GM12878 (cell line): ENCODE results near the gene ANKRD23. TPM values are rescaled to one million over a fixed set of nuclear protein-coding genes. Genes with fewer than 3 reads are reported as not detected.

Source experiments
- ATAC-seq: fragments of 200-7000 bp; cut with Tn5 transposase; 3 replicates; pipeline ENCODE4 v1.9.1; 2020; ENCODE audit warnings: mild to moderate bottlenecking, moderate library complexity
- BruUV-seq: library from RNA; stranded (reverse); fragments of 400-500 nt; replicated peaks from 2 replicates; lab custom pipeline; 2021; lab: Mats Ljungman, UMichigan
- CTCF ChIA-PET: fragments of 300-600 bp; sonication (Branson Sonifier 250); formaldehyde crosslinking; extraction: SDS; loops from one replicate; lab custom pipeline; 2021; ENCODE audit warnings: inconsistent platforms; lab: Yijun Ruan, JAX
- POLR2A ChIA-PET: fragments of 350-600 bp; formaldehyde crosslinking; extraction: SDS; loops from one replicate; lab custom pipeline; 2021; ENCODE audit warnings: inconsistent platforms; lab: Charles Lee
- RAD21 ChIA-PET: fragments of 300-600 bp; sonication (Branson Sonifier 250); formaldehyde crosslinking; loops from one replicate; lab custom pipeline; 2023; ENCODE audit warnings: antibody characterized with exemption; ENCODE audit not compliant: unreplicated experiment; lab: Charles Lee
- SMC1A ChIA-PET: fragments of 300-600 bp; sonication (Branson Sonifier 250); formaldehyde crosslinking; loops from one replicate; lab custom pipeline; 2023; ENCODE audit not compliant: unreplicated experiment, uncharacterized antibody; lab: Charles Lee
- DNase-seq: peaks from one replicate; pipeline ENCODE4 v3.0.0-alpha.2; 2011; ENCODE audit warnings: low read depth, low spot score
- FAIRE-seq: peaks from 3 replicates; lab custom pipeline; 2011; peaks lifted over from hg19 to GRCh38; lab: Jason Lieb, UNC
- H2AFZ ChIP-seq: 2 replicates; pipeline ENCODE4 v1.6.0; 2011; ENCODE audit warnings: low read depth, low read length, control low read depth; ENCODE audit not compliant: control insufficient read depth
- H3K27ac ChIP-seq: 2 replicates; pipeline ENCODE4 v1.5.1; 2011; ENCODE audit warnings: control low read depth; ENCODE audit not compliant: control insufficient read depth, insufficient read depth
- H3K27me3 ChIP-seq, 2 experiments: replicated peaks in 1 of 2; 2 replicates each; pipeline versions ENCODE4 v1.6.0 to v1.6.1; 2011; ENCODE audit warnings: low read length in 1 of 2; ENCODE audit not compliant: control insufficient read depth in 2 of 2, insufficient read depth in 2 of 2
- H3K36me3 ChIP-seq, 2 experiments: 2 replicates each; pipeline ENCODE4 v1.5.1; 2011; ENCODE audit warnings: low read length in 1 of 2; ENCODE audit not compliant: control insufficient read depth in 2 of 2, insufficient read depth in 2 of 2
- H3K4me1 ChIP-seq: 2 replicates; pipeline ENCODE4 v1.6.1; 2011; ENCODE audit warnings: mild to moderate bottlenecking, low read length, moderate library complexity, mixed read lengths; ENCODE audit not compliant: control insufficient read depth, insufficient read depth
- H3K4me2 ChIP-seq: 2 replicates; pipeline ENCODE4 v1.6.0; 2011; ENCODE audit warnings: control low read depth; ENCODE audit not compliant: control insufficient read depth, insufficient read depth
- H3K4me3 ChIP-seq: fragments of 200-600 bp; sonication (generic); 2 replicates; pipeline ENCODE4 v1.5.1; 2016
- H3K79me2 ChIP-seq: 2 replicates; pipeline ENCODE4 v1.6.0; 2011; ENCODE audit warnings: low read length; ENCODE audit not compliant: control insufficient read depth, insufficient read depth
- H3K9ac ChIP-seq: 2 replicates; pipeline ENCODE4 v1.8.0; 2011; ENCODE audit warnings: low read length, control low read depth, mixed read lengths; ENCODE audit not compliant: control insufficient read depth, insufficient read depth
- H3K9me3 ChIP-seq: replicated peaks from 3 replicates; pipeline ENCODE4 v1.5.1; 2011; ENCODE audit warnings: mild to moderate bottlenecking, low read length; ENCODE audit not compliant: control insufficient read depth, insufficient read depth
- H4K20me1 ChIP-seq: 2 replicates; pipeline ENCODE4 v1.6.0; 2011; ENCODE audit not compliant: control insufficient read depth, insufficient read depth
- DPF2 ChIP-seq: fragments of 450-650 bp; IDR thresholded peaks from 2 replicates; pipeline ENCODE4 v1.6.1; 2017; ENCODE audit warnings: mild to moderate bottlenecking
- GATAD2B ChIP-seq: fragments of 450-650 bp; conservative IDR thresholded peaks from 2 replicates; pipeline ENCODE4 v1.6.1; 2017; ENCODE audit warnings: low read depth, mild to moderate bottlenecking, moderate library complexity
- IKZF2 ChIP-seq, 2 experiments: fragments of 450-650 bp; IDR thresholded peaks; 2 replicates each; pipeline ENCODE4 v1.6.1; 2017; ENCODE audit warnings: mild to moderate bottlenecking in 2 of 2, moderate library complexity in 2 of 2
- MEF2A ChIP-seq: IDR thresholded peaks from 2 replicates; pipeline ENCODE4 v1.6.1; 2011; ENCODE audit warnings: low read depth, mild to moderate bottlenecking, low read length, moderate library complexity; ENCODE audit not compliant: insufficient read depth
- MTA2 ChIP-seq: fragments of 450-650 bp; IDR thresholded peaks from 2 replicates; pipeline ENCODE4 v1.6.1; 2016; ENCODE audit warnings: low read depth, mild to moderate bottlenecking, moderate library complexity
- NFXL1 ChIP-seq: fragments of 450-650 bp; IDR thresholded peaks from 2 replicates; pipeline ENCODE4 v1.6.1; 2017; ENCODE audit warnings: antibody characterized with exemption, mild to moderate bottlenecking, borderline replicate concordance
- NRF1 ChIP-seq: conservative IDR thresholded peaks from 2 replicates; pipeline ENCODE4 v1.6.1; 2011; ENCODE audit warnings: mild to moderate bottlenecking, low read depth, low read length, improper control_type of control experiment
- ZZZ3 ChIP-seq: IDR thresholded peaks from 2 replicates; pipeline ENCODE4 v1.6.1; 2011; ENCODE audit warnings: low read depth; ENCODE audit not compliant: control insufficient read depth, insufficient read length
- WGBS: methylation state at CpG from one replicate; pipeline ENCODE4 v1.1.6; 2016; ENCODE audit warnings: low lambda C conversion rate; ENCODE audit not compliant: insufficient replicate concordance, insufficient coverage; ENCODE audit errors: missing lambda C conversion rate; 5-methylcytosine and 5-hydroxymethylcytosine counted together
- in situ Hi-C: fragments of 300-500 bp; cut with MboI; formaldehyde crosslinking; loops from 9 replicates; pipeline ENCODE4 v1.14.3; 2018; ENCODE audit warnings: mixed read lengths
- intact Hi-C: fragments of 100-400 bp; cut with micrococcal nuclease; formaldehyde crosslinking; loops from one replicate; pipeline ENCODE4 v1.14.2; 2022; ENCODE audit not compliant: unreplicated experiment
- polyA plus RNA-seq, 11 experiments: library from polyadenylated mRNA; depleted of rRNA in 4 of 11; unstranded in 6 of 11; stranded (reverse) in 5 of 11; fragments of >200 nt; fragmentation: Nextera tagmentation in 4 of 11; fragmentation: Illumina TruSeq in 1 of 11; extraction: Ambion mirVana in 4 of 11; extraction: Trizol in 1 of 11; gene quantifications; 1 replicate in 1 of 11; 2 replicates in 10 of 11; pipeline versions ENCODE4 v1.2.1 to v1.2.3, GENCODE V29; 2011 to 2016; ENCODE audit warnings: inconsistent platforms in 2 of 11, missing spikeins in 2 of 11, low read depth in 1 of 11
- total RNA-seq, 4 experiments: library from RNA; depleted of rRNA in 3 of 4; stranded (reverse); fragments of >200 nt in 3 of 4; fragmentation: Illumina TruSeq in 1 of 4; extraction: Trizol in 1 of 4; gene quantifications; 2 replicates each; pipeline versions ENCODE4 v1.2.1 to v1.2.3, GENCODE V29; 2013 to 2021
- TF ChIP-seq, protein P1 (sequence below): IDR thresholded peaks from 2 replicates; pipeline ENCODE4 v1.6.1; 2012; ENCODE audit warnings: low read length, inconsistent platforms
- TF ChIP-seq, protein P2 (sequence below): fragments of 150-350 bp; IDR thresholded peaks from 2 replicates; pipeline ENCODE4 v1.6.1; 2014; ENCODE audit warnings: mild to moderate bottlenecking, low read depth, low read length
- TF ChIP-seq, protein P3 (sequence below): IDR thresholded peaks from 2 replicates; pipeline ENCODE4 v1.6.1; 2012; ENCODE audit warnings: low read depth, low read length, improper control_type of control experiment
- TF ChIP-seq, protein P4 (sequence below): IDR thresholded peaks from 2 replicates; pipeline ENCODE4 v1.6.1; 2012; ENCODE audit warnings: mild to moderate bottlenecking, low read depth, low read length
- TF ChIP-seq, protein P5 (sequence below): IDR thresholded peaks from 2 replicates; pipeline ENCODE4 v1.6.1; 2011; ENCODE audit warnings: borderline replicate concordance, low read depth, mild to moderate bottlenecking, moderate library complexity, low read length; ENCODE audit not compliant: insufficient read depth, poor library complexity, severe bottlenecking

The ANKRD23 gene
- total and polyA plus RNA-seq, 10 of the 15 experiments (the other 5 are each of a cell fraction or from before 2014, with no cell fraction given): 0.34 to 5.3 (median 2.7) TPM

DNA sequence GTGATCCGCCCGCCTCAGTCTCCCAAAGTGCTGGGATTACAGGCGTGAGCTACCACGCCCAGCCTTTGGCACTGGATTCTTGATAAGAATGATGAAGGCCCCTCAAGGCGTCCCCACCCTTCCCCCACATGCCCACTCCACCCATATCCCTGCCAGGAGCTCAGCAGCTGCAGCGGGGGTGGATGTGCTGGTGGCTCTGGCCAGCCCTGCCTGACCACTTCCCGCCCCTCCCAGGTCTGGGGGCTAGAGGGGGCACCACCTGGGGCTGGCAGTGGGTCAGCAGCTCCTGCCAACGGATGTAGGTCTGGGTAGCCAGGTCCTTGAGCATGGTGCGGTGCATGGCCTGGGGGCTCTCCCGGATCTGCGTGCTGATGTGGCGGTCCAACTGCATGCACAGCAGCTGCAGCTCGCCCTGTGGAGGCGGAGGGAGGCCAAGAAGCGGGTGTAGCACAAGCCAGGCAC is 33.8 kb upstream of the ANKRD23 start (continued):
- TF ChIP-seq NFXL1: no peak
- TF ChIP-seq DPF2: no peak
- TF ChIP-seq IKZF2 (IDR thresholded peaks at IDR 0.05): no peak
- TF ChIP-seq, protein P1, sequence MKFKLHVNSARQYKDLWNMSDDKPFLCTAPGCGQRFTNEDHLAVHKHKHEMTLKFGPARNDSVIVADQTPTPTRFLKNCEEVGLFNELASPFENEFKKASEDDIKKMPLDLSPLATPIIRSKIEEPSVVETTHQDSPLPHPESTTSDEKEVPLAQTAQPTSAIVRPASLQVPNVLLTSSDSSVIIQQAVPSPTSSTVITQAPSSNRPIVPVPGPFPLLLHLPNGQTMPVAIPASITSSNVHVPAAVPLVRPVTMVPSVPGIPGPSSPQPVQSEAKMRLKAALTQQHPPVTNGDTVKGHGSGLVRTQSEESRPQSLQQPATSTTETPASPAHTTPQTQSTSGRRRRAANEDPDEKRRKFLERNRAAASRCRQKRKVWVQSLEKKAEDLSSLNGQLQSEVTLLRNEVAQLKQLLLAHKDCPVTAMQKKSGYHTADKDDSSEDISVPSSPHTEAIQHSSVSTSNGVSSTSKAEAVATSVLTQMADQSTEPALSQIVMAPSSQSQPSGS: no peak
- TF ChIP-seq, protein P2, sequence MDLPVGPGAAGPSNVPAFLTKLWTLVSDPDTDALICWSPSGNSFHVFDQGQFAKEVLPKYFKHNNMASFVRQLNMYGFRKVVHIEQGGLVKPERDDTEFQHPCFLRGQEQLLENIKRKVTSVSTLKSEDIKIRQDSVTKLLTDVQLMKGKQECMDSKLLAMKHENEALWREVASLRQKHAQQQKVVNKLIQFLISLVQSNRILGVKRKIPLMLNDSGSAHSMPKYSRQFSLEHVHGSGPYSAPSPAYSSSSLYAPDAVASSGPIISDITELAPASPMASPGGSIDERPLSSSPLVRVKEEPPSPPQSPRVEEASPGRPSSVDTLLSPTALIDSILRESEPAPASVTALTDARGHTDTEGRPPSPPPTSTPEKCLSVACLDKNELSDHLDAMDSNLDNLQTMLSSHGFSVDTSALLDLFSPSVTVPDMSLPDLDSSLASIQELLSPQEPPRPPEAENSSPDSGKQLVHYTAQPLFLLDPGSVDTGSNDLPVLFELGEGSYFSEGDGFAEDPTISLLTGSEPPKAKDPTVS: no peak
- TF ChIP-seq, protein P3, sequence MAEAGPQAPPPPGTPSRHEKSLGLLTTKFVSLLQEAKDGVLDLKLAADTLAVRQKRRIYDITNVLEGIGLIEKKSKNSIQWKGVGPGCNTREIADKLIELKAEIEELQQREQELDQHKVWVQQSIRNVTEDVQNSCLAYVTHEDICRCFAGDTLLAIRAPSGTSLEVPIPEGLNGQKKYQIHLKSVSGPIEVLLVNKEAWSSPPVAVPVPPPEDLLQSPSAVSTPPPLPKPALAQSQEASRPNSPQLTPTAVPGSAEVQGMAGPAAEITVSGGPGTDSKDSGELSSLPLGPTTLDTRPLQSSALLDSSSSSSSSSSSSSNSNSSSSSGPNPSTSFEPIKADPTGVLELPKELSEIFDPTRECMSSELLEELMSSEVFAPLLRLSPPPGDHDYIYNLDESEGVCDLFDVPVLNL: no peak

DNA sequence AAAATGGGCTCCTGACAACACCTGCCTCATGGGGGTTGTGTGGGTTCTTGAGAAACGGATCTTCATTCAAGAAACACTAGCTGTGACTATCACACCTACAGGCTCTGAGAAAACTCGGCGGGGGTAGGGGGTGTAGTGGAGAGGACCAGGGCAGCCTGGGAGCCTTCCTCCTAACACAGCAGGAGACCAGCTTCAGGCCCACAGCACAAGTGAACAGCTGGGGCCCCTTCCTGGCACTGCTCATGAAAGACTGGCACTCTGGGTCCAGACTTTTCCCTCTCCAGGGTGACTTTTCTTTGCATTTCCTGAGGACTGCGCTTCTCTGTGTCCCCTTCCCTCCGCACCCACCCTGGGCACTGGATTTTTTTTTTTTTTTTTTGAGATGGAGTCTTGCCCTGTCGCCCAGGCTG is 33.2 kb upstream of the ANKRD23 start:
- POLR2A ChIA-PET: interaction anchor here (0.7 to 0.8 kb wide), 2 partner anchors 10 to 30 kb away, joined by 3 to 5 read pairs; no protein-coding TSS in a partner anchor
- no peaks in the 10 kb centered on the region for H3K36me3 ChIP-seq
- no peak overlapping the region for H3K9ac ChIP-seq
- H3K79me2 ChIP-seq: no peaks in the 10 kb centered on the region
- FAIRE-seq: no peak
- intact Hi-C loops (no loop called here), in situ Hi-C loops (no loop called here)
- no TSS peak for BruUV-seq
- no peaks in the 10 kb centered on the region for H4K20me1 ChIP-seq
- H3K4me3 ChIP-seq: no peak overlapping the region
- no peaks in the 10 kb centered on the region for H3K9me3 ChIP-seq
- ATAC-seq: no peak
- H3K27ac ChIP-seq: no peak overlapping the region
- no peak overlapping the region for H2AFZ ChIP-seq
- no peak overlapping the region for H3K4me2 ChIP-seq
- SMC1A ChIA-PET: interaction anchor here (1.3 kb wide), 1 partner anchor 10 kb away, joined by 4 read pairs; no protein-coding TSS in a partner anchor
- no peak for DNase-seq
- CTCF ChIA-PET: interaction anchor here (5.0 kb wide), 1 partner anchor 20 kb away, joined by 31 read pairs; the partner anchor contains the start of gene ANKRD39
- WGBS: 47% methylated on average over 5 of the region's 6 CpGs
- H3K27me3 ChIP-seq: no peaks in the 10 kb centered on the region
- RAD21 ChIA-PET: interaction anchor here (0.5 to 1.3 kb wide), 3 partner anchors 9 to 466 kb away, joined by 3 to 5 read pairs (median 4); partner anchors contain the start of gene ANKRD39
- H3K4me1 ChIP-seq: peaks cover 31% of the 10 kb centered on the region
- TF ChIP-seq, protein P4, sequence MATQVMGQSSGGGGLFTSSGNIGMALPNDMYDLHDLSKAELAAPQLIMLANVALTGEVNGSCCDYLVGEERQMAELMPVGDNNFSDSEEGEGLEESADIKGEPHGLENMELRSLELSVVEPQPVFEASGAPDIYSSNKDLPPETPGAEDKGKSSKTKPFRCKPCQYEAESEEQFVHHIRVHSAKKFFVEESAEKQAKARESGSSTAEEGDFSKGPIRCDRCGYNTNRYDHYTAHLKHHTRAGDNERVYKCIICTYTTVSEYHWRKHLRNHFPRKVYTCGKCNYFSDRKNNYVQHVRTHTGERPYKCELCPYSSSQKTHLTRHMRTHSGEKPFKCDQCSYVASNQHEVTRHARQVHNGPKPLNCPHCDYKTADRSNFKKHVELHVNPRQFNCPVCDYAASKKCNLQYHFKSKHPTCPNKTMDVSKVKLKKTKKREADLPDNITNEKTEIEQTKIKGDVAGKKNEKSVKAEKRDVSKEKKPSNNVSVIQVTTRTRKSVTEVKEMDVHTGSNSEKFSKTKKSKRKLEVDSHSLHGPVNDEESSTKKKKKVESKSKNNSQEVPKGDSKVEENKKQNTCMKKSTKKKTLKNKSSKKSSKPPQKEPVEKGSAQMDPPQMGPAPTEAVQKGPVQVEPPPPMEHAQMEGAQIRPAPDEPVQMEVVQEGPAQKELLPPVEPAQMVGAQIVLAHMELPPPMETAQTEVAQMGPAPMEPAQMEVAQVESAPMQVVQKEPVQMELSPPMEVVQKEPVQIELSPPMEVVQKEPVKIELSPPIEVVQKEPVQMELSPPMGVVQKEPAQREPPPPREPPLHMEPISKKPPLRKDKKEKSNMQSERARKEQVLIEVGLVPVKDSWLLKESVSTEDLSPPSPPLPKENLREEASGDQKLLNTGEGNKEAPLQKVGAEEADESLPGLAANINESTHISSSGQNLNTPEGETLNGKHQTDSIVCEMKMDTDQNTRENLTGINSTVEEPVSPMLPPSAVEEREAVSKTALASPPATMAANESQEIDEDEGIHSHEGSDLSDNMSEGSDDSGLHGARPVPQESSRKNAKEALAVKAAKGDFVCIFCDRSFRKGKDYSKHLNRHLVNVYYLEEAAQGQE: no peak
- TF ChIP-seq, protein P5, sequence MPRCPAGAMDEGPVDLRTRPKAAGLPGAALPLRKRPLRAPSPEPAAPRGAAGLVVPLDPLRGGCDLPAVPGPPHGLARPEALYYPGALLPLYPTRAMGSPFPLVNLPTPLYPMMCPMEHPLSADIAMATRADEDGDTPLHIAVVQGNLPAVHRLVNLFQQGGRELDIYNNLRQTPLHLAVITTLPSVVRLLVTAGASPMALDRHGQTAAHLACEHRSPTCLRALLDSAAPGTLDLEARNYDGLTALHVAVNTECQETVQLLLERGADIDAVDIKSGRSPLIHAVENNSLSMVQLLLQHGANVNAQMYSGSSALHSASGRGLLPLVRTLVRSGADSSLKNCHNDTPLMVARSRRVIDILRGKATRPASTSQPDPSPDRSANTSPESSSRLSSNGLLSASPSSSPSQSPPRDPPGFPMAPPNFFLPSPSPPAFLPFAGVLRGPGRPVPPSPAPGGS: no peak
- TF ChIP-seq NFXL1 (no peak), NRF1 (no peak), MEF2A (no peak), MTA2 (no peak), GATAD2B (no peak), ZZZ3 (no peak)
